ENCODE data around the gene NPAS3.

NPAS3 gene

DNA sequence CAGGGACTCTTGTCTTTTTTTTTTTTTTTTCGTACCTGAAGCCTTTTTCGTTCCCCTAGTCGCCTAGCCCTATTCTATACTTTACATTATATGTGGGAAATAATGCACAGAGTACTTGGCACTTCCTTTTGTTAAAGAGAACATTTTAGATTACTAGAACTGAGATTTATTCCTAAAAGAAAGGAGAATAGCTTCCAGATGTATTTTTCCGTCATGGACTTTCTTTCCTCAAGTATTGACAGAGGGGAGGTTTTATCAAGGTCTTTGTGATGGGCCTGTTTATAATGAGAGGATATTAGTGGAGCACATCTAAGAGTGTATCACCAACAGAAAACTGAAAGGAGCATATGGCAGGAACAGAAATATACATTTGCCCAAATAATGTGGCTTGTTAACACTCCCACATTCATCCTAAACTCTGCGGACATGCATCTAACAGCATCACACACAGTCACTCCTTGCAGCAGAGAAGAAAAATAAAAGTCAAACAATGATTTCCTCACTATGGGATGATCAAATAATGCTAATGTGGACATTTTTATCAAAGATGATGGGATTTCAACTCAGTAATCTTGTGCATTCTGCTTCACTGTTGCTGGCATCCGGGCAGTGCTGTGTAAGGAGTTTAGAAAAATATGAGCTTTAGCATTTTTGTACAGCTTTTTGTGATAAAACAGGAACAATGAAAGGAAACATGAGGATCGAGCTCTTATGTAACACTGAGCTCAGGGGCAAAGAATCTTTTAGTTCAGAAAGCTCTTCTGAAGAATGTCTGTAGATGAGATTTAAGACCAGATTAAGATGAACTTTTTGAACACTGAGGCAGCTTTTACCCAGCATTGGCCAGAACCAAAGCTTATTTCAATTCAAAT lies 829.1 kb downstream of the NPAS3 start:
- H3K27ac Mint-ChIP-seq (ENCODE audit: low read depth) = no peak overlapping the region
- no peaks in the 10 kb centered on the region for H3K27me3 Mint-ChIP-seq
- ATAC-seq (replicated peaks; ENCODE audit: extremely low read depth, poor library complexity, severe bottlenecking) (no peak), DNase-seq (ENCODE audit: low spot score in 2 of 2) (no peak)
- no peak overlapping the region for H3K4me3 Mint-ChIP-seq
- no peaks in the 10 kb centered on the region for H3K4me1 Mint-ChIP-seq
- H3K9me3 Mint-ChIP-seq = no peaks in the 10 kb centered on the region
- no peaks in the 10 kb centered on the region for H3K36me3 Mint-ChIP-seq (ENCODE audit: insufficient read depth)

DNA sequence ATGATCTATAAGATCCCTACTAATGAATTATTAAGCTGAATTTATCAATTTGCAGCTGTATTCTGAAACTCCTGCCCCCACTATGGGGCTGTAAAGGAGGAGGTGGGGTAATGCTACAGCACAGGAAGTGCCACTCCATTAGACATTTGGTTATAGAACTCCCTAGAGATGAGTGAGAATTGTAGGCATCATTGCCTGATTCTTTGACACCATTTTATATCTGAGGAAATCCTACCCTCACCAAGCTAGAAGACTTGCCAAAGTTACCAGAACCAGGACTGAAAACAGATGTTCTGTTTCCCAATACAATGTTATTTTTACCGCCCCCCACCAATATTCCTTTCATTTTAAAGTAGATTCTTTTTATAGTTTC lies 829.8 kb downstream of the NPAS3 start:
- Mint-ChIP-seq H3K36me3 (ENCODE audit: insufficient read depth) (no peaks in the 10 kb centered on the region), H3K4me1 (no peaks in the 10 kb centered on the region), H3K27ac (ENCODE audit: low read depth) (no peak overlapping the region), H3K4me3 (no peak overlapping the region), H3K9me3 (no peaks in the 10 kb centered on the region), H3K27me3 (no peaks in the 10 kb centered on the region)
- ATAC-seq (replicated peaks; ENCODE audit: extremely low read depth, poor library complexity, severe bottlenecking) (no peak), DNase-seq (ENCODE audit: low spot score in 2 of 2) (no peak)

DNA sequence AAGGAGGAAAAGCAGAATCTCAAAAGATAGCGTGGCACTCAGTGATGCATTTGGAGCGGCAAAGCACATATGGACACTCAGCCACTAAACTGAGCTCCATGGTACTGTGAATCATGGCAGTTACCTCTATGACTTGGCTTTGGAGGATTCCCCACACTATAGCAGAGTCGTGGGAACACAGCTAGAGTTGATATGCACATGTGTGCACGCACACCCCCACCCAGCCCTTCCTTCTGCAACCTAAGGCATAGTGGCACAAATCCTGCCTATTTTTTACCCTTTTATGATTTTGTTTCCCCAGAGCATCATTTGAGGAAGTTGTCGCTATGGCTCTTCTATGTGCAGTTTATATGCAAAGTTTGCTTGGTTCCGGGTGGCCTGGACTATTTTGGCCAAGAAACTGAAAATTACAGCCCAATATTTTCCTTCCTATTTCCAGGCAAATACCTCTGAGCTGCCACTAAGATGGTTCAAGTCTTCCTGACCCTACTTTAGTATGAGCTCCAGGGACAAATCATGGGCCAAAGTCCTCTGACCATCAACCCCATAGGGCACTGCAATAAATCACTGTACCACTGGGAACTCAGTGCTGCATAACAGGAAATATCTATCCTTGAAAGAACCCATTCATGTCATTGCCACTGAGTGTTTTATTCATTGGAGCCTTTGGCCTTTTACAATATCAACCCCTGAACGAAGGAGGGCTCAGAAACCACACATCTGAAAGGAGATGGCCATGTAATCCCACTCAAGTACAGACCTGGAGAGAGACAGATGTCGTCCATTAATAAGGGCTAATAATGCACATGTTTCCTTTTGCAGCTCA lies 834.7 kb downstream of the NPAS3 start:
- Mint-ChIP-seq H3K27ac (ENCODE audit: low read depth) (no peak overlapping the region), H3K4me1 (no peaks in the 10 kb centered on the region), H3K9me3 (no peaks in the 10 kb centered on the region), H3K27me3 (no peaks in the 10 kb centered on the region), H3K4me3 (no peak overlapping the region), H3K36me3 (ENCODE audit: insufficient read depth) (no peaks in the 10 kb centered on the region)
- ATAC-seq (replicated peaks; ENCODE audit: extremely low read depth, poor library complexity, severe bottlenecking) (no peak), DNase-seq (ENCODE audit: low spot score in 2 of 2) (no peak)

DNA sequence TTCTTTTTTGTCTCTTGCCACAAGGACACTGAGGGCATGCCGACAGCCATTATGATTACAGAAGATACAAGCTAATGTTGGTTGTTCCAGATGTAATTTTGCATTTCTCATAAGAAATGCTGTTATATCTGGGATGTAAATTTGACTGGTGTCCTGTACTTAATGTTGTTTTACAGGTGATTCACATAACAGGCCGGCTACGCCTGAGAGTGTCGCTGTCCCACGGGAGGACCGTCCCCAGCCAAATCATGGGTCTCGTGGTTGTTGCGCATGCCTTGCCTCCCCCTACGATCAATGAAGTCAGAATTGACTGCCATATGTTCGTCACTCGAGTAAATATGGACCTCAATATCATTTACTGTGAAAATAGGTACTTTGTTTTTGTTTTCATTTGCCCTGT lies 835.5 kb downstream of the NPAS3 start:
- Mint-ChIP-seq H3K27ac (ENCODE audit: low read depth) (no peak overlapping the region), H3K9me3 (no peaks in the 10 kb centered on the region), H3K4me1 (no peaks in the 10 kb centered on the region), H3K36me3 (ENCODE audit: insufficient read depth) (no peaks in the 10 kb centered on the region), H3K4me3 (no peak overlapping the region), H3K27me3 (no peaks in the 10 kb centered on the region)
- DNase-seq (ENCODE audit: low spot score in 2 of 2) = no peak
- no peak for ATAC-seq (replicated peaks; ENCODE audit: extremely low read depth, poor library complexity, severe bottlenecking)

DNA sequence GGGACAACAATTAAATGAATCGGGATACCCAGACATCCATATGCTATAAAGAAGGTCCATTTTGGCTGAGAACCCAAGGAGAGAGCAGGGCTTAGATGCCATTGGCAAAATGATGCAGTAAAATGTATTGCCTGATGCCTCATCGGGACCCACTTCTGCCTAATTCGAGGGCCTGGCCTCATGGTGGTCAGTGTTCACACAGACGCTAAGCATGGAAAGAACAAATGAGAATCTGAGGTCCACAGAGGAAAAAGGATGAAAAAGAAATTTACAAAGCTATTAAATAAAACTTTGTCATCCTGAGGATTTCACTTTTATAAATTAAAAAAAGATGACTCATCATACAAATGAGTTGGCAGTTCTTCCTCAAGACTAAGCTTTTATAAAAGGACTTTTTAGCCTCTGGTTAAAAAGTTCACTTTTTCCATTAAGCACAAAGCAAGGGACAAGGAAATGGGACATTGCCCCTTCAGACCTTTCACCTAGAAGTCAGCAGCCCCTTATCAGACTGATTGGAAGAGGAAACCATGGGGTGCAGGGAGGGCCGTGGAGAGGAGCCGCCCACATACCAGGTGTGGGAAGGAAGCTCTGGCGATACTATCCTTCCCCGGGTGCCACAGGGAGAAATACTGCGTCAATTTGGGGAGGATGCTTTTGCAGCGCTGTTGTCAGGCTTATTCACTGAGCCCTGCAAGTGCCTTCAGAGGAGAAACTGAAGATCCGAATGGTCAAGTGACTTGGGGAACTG lies 836.2 kb downstream of the NPAS3 start:
- no peaks in the 10 kb centered on the region for H3K27me3 Mint-ChIP-seq
- ATAC-seq (replicated peaks; ENCODE audit: extremely low read depth, poor library complexity, severe bottlenecking) (no peak), DNase-seq (ENCODE audit: low spot score in 2 of 2) (no peak)
- no peaks in the 10 kb centered on the region for H3K36me3 Mint-ChIP-seq (ENCODE audit: insufficient read depth)
- H3K9me3 Mint-ChIP-seq = no peaks in the 10 kb centered on the region
- H3K4me3 Mint-ChIP-seq = no peak overlapping the region
- no peak overlapping the region for H3K27ac Mint-ChIP-seq (ENCODE audit: low read depth)
- H3K4me1 Mint-ChIP-seq = no peaks in the 10 kb centered on the region

DNA sequence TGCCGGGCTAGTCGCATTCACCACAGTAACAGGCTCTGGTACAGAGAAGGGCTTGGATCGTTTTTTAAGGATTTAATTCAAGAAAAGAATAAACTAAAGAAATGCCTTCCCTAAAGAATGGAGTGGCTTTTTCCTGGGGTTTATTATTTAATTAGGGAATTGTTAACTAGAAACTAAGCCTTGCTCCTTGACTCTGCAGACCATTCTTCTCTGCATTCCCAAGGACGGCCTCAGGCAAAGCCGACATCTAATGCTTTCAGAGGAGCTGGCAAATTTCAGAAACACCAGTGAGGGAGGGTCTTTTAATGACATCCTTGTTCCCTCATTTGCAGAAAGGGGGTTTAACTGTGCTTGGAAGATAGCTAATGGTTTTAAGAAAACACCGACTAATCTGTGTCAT lies 838.2 kb downstream of the NPAS3 start:
- H3K36me3 Mint-ChIP-seq (ENCODE audit: insufficient read depth) = no peaks in the 10 kb centered on the region
- ATAC-seq (replicated peaks; ENCODE audit: extremely low read depth, poor library complexity, severe bottlenecking) = no peak
- H3K27ac Mint-ChIP-seq (ENCODE audit: low read depth) = no peak overlapping the region
- peaks cover 3% of the 10 kb centered on the region for H3K9me3 Mint-ChIP-seq
- DNase-seq (ENCODE audit: low spot score in 2 of 2) = no peak
- no peaks in the 10 kb centered on the region for H3K27me3 Mint-ChIP-seq
- H3K4me1 Mint-ChIP-seq = no peaks in the 10 kb centered on the region
- H3K4me3 Mint-ChIP-seq = no peak overlapping the region

DNA sequence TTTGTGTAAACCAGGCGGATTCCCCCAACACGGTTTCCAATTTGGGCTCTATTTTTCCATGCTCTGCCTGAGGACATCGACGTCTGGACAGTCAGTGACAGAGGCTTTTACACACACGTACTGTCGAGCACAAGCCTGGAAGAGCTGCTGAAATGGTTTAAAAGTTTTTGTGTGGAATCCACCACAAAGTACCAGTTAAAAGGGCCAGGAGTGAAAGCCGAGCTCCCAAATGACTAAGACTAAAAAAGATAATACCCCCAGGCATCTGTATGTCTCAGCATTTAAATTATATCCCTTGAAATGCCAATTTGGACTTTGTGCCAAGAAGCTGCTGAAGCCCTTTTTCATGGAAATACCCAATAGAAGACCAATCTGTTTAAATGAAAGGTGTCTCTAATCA lies 839.0 kb downstream of the NPAS3 start:
- Mint-ChIP-seq H3K4me3 (no peak overlapping the region), H3K27ac (ENCODE audit: low read depth) (no peak overlapping the region), H3K4me1 (no peaks in the 10 kb centered on the region), H3K27me3 (no peaks in the 10 kb centered on the region), H3K9me3 (peaks cover 3% of the 10 kb centered on the region), H3K36me3 (ENCODE audit: insufficient read depth) (no peaks in the 10 kb centered on the region)
- DNase-seq (ENCODE audit: low spot score in 2 of 2) = no peak
- no peak for ATAC-seq (replicated peaks; ENCODE audit: extremely low read depth, poor library complexity, severe bottlenecking)

DNA sequence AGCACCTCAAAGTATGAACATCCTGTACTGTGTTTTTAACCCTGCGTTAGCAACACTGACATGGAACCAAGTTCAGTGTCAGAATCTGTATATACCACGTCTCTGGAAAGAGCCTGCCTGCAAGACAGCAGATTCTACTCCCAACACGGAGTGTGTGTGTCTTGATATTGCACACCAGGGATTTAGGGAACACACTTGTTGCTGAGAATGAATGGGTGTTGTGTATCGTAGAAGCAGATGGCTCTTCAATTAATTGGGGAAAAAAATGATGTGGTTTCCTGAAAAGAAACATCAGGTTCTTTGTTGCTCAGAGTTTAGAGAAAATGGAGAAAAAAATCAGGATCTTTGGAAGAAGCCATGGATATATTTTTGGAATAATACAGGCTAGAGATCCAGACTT lies 841.4 kb downstream of the NPAS3 start:
- H3K9me3 Mint-ChIP-seq = peaks cover 3% of the 10 kb centered on the region
- H3K27ac Mint-ChIP-seq (ENCODE audit: low read depth) = no peak overlapping the region
- no peaks in the 10 kb centered on the region for H3K36me3 Mint-ChIP-seq (ENCODE audit: insufficient read depth)
- DNase-seq (ENCODE audit: low spot score in 2 of 2) (no peak), ATAC-seq (replicated peaks; ENCODE audit: extremely low read depth, poor library complexity, severe bottlenecking) (no peak)
- H3K27me3 Mint-ChIP-seq = peaks cover 6% of the 10 kb centered on the region
- no peaks in the 10 kb centered on the region for H3K4me1 Mint-ChIP-seq
- H3K4me3 Mint-ChIP-seq = no peak overlapping the region

DNA sequence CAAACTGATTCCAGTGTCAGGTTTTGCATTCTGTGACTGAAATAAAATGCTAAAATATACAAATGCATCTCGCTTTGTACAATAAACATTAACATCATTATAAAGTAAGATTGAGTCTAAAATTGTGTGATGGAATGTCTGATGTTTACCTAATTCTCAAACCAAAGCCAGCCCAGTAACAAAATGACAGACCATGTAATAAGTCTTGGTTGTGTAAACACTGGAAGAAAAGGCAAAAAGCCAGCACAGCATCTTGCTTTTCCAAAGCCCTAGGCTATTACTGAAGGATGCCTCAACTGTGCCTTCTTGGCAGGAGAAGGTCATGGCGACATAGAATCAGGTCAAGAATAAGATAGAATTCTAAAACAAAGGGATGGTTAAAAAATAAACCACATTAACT lies 842.6 kb downstream of the NPAS3 start:
- ATAC-seq (replicated peaks; ENCODE audit: extremely low read depth, poor library complexity, severe bottlenecking) (no peak), DNase-seq (ENCODE audit: low spot score in 2 of 2) (no peak)
- Mint-ChIP-seq H3K27me3 (peaks cover 6% of the 10 kb centered on the region), H3K4me3 (no peak overlapping the region), H3K4me1 (no peaks in the 10 kb centered on the region), H3K9me3 (peaks cover 3% of the 10 kb centered on the region), H3K36me3 (ENCODE audit: insufficient read depth) (no peaks in the 10 kb centered on the region), H3K27ac (ENCODE audit: low read depth) (no peak overlapping the region)

DNA sequence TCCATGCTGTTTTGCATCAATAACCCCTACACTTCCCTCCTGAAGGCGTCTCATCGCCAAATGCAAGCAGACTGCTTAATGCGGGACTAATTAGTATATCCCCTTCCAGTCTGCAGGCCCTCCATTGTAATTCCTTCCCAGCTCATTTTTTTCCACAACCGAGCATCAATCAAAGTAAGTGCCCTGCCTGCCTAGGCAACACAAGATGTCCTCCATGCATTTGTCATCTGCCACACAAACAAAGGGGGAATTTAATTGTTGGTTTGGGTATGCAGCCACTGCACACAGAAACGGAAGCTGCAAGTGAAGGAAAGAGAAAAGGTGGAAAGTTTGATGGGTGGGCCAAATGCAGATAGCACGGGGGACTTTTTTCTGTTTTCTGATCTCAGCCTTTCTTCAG lies 844.2 kb downstream of the NPAS3 start:
- DNase-seq (ENCODE audit: low spot score in 2 of 2) = no peak
- H3K27me3 Mint-ChIP-seq = peaks cover 6% of the 10 kb centered on the region
- no peak overlapping the region for H3K4me3 Mint-ChIP-seq
- H3K36me3 Mint-ChIP-seq (ENCODE audit: insufficient read depth) = no peaks in the 10 kb centered on the region
- H3K27ac Mint-ChIP-seq (ENCODE audit: low read depth) = no peak overlapping the region
- H3K9me3 Mint-ChIP-seq = peaks cover 3% of the 10 kb centered on the region
- no peak for ATAC-seq (replicated peaks; ENCODE audit: extremely low read depth, poor library complexity, severe bottlenecking)
- no peaks in the 10 kb centered on the region for H3K4me1 Mint-ChIP-seq

DNA sequence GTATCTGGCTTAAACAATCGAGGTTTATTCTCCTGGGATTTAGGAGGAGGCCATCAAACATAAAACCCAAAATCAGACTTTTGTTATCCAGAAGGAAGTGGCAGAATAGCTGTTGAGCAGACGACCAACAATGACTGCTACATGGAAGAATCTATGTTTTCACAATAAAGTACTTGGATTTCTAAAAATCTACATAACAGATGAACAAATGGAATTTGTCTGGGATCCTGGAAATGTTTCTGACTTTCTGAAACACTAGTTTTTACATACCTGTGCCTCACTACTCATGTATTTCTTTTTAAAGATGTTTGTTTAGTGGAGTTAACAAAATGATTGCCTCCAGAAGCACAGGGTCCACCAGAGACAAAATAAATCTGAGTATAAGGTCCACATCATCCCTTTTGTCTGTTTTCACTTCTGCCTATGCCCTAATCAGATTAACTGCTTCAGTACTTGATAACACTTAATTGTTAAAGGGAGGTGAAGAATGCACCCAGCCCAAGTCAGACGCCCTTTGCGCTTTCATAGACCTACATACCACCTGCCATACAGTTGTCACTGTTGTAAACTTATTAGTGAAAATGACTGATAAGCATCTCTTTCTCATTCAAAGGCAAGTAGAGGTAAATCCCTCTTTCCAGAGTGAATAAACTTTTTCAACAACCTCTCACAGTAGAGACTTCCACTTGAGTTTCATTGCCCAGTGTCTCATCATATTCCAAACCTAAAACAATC lies 847.6 kb downstream of the NPAS3 start:
- ATAC-seq (replicated peaks; ENCODE audit: extremely low read depth, poor library complexity, severe bottlenecking) (no peak), DNase-seq (ENCODE audit: low spot score in 2 of 2) (no peak)
- Mint-ChIP-seq H3K4me1 (no peaks in the 10 kb centered on the region), H3K36me3 (ENCODE audit: insufficient read depth) (no peaks in the 10 kb centered on the region), H3K9me3 (no peaks in the 10 kb centered on the region), H3K27me3 (peaks cover 10% of the 10 kb centered on the region), H3K27ac (ENCODE audit: low read depth) (no peak overlapping the region), H3K4me3 (no peak overlapping the region)

DNA sequence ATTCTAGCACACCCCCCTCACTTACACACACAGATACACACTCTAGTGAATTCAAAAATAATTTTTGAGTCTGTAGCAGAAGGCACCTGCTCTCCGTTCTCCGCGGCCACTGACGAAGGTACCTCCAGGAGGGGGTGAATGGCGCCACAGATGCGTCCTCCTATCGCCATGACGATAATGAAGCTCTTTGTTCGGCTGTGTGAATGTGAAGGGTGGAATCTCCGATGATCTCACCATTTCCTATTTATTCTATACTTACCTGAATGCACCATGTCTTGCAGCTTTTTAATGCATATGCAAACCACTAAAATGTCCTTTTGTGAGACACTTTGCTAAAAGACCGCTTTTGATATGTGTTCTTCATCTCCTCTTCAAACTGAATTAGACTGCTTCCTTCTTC lies 849.5 kb downstream of the NPAS3 start:
- Mint-ChIP-seq H3K4me3 (no peak overlapping the region), H3K9me3 (no peaks in the 10 kb centered on the region), H3K36me3 (ENCODE audit: insufficient read depth) (no peaks in the 10 kb centered on the region), H3K4me1 (peaks cover 12% of the 10 kb centered on the region), H3K27ac (ENCODE audit: low read depth) (no peak overlapping the region), H3K27me3 (peaks cover 26% of the 10 kb centered on the region)
- DNase-seq (ENCODE audit: low spot score in 2 of 2) = no peak
- no peak for ATAC-seq (replicated peaks; ENCODE audit: extremely low read depth, poor library complexity, severe bottlenecking)

Measured in central memory CD8-positive, alpha-beta T cell (primary cell).